A549 (cell line): ENCODE measurements around the gene FMNL2. TPM values are rescaled to one million over a fixed set of nuclear protein-coding genes. Genes with fewer than 3 reads are reported as not detected.

Source experiments
- ATAC-seq, 2 experiments: fragments of 200-7000 bp in 1 of 2; fragments of >200 bp in 1 of 2; cut with Nextera tagmentation in 1 of 2; cut with Tn5 transposase in 1 of 2; 3 replicates each; pipeline versions ENCODE4 v1.8.0 to v1.9.1; 2018 to 2020; ENCODE audit warnings: mild to moderate bottlenecking in 1 of 2, moderate library complexity in 1 of 2
- CTCF ChIA-PET: fragments of 300-600 bp; sonication (Branson Sonifier 250); formaldehyde crosslinking; extraction: SDS; loops from one replicate; lab custom pipeline; 2021; ENCODE audit warnings: antibody characterized with exemption, inconsistent platforms; lab: Yijun Ruan, JAX
- POLR2A ChIA-PET: fragments of 350-600 bp; formaldehyde crosslinking; extraction: SDS; loops from one replicate; lab custom pipeline; 2021; ENCODE audit warnings: antibody characterized with exemption, inconsistent platforms; lab: Yijun Ruan, JAX
- DNase-seq, 2 experiments: peaks; one replicate each; pipeline versions ENCODE4 v3.0.0 to v3.0.0-alpha.2; 2011 to 2016; ENCODE audit warnings: low read depth in 1 of 2, low spot score in 1 of 2
- FAIRE-seq: peaks from 2 replicates; lab custom pipeline; 2011; peaks lifted over from hg19 to GRCh38; lab: Jason Lieb, UNC
- H3K27ac ChIP-seq, 2 experiments: fragments of >200 bp; sonication (Bioruptor Twin); formaldehyde crosslinking; 3 replicates each; pipeline ENCODE4 v1.5.1; 2016 to 2017
- H3K4me1 ChIP-seq: fragments of >200 bp; sonication (Bioruptor Twin); formaldehyde crosslinking; 3 replicates; pipeline ENCODE4 v1.6.1; 2016
- H3K4me2 ChIP-seq: fragments of >200 bp; sonication (Bioruptor Twin); formaldehyde crosslinking; 3 replicates; pipeline ENCODE4 v1.6.1; 2016
- H3K4me3 ChIP-seq: fragments of >200 bp; sonication (Bioruptor Twin); formaldehyde crosslinking; 3 replicates; pipeline ENCODE4 v1.5.1; 2016
- H3K9me3 ChIP-seq: fragments of >200 bp; sonication (Bioruptor Twin); formaldehyde crosslinking; 3 replicates; pipeline ENCODE4 v1.6.1; 2016
- BHLHE40 ChIP-seq: IDR thresholded peaks from 2 replicates; pipeline ENCODE4 v1.6.1; 2012; ENCODE audit warnings: low read depth, low read length, inconsistent platforms
- CEBPB ChIP-seq, 2 experiments: fragments of >200 bp in 1 of 2; sonication (Bioruptor Twin) in 1 of 2; formaldehyde crosslinking in 1 of 2; IDR thresholded peaks; 2 replicates each; pipeline ENCODE4 v1.6.1; 2012 to 2016
- CHD4 ChIP-seq: fragments of 200-600 bp; sonication (generic); IDR thresholded peaks from 2 replicates; pipeline ENCODE4 v1.6.1; 2016; ENCODE audit warnings: antibody characterized with exemption, mild to moderate bottlenecking, borderline replicate concordance
- EHMT2 ChIP-seq: fragments of 200-600 bp; sonication (generic); IDR thresholded peaks from 2 replicates; pipeline ENCODE4 v1.6.1; 2016; ENCODE audit warnings: antibody characterized with exemption, low read depth, mild to moderate bottlenecking, moderate library complexity
- ESRRA ChIP-seq: fragments of 150-350 bp; IDR thresholded peaks from 2 replicates; pipeline ENCODE4 v1.6.1; 2014; ENCODE audit warnings: mild to moderate bottlenecking, low read length, borderline replicate concordance
- FOSB ChIP-seq: fragments of 250-450 bp; sonication (Bioruptor Pico); IDR thresholded peaks from 2 replicates; pipeline ENCODE4 v1.5.0; 2020; ENCODE audit warnings: mild to moderate bottlenecking, moderate library complexity
- FOSL2 ChIP-seq, 2 experiments: fragments of 450-650 bp in 1 of 2; fragments of >200 bp in 1 of 2; sonication (Bioruptor Twin) in 1 of 2; formaldehyde crosslinking; IDR thresholded peaks; 2 replicates each; pipeline versions ENCODE4 v1.5.0 to v1.6.1; 2016 to 2020; ENCODE audit warnings: mild to moderate bottlenecking in 1 of 2, moderate library complexity in 1 of 2
- HMGXB4 ChIP-seq: fragments of 250-450 bp; sonication (Bioruptor Pico); IDR thresholded peaks from 2 replicates; pipeline ENCODE4 v1.5.0; 2021; ENCODE audit warnings: mild to moderate bottlenecking, moderate library complexity, borderline replicate concordance
- HOXA7 ChIP-seq: fragments of 250-450 bp; sonication (Bioruptor Pico); IDR thresholded peaks from 2 replicates; pipeline ENCODE4 v1.5.0; 2020; ENCODE audit warnings: mild to moderate bottlenecking, moderate library complexity
- HOXB13 ChIP-seq: fragments of 250-450 bp; sonication (Bioruptor Pico); IDR thresholded peaks from 2 replicates; pipeline ENCODE4 v1.5.0; 2020; ENCODE audit warnings: low read depth, mild to moderate bottlenecking, moderate library complexity
- JUNB ChIP-seq: fragments of >200 bp; sonication (Bioruptor Twin); formaldehyde crosslinking; IDR thresholded peaks from 2 replicates; pipeline ENCODE4 v1.6.1; 2016
- MAX ChIP-seq: IDR thresholded peaks from 2 replicates; pipeline ENCODE4 v1.6.1; 2012
- MYC ChIP-seq: IDR thresholded peaks from 2 replicates; pipeline ENCODE4 v1.6.1; 2012; ENCODE audit warnings: mild to moderate bottlenecking, inconsistent platforms, low read length, improper control_type of control experiment, borderline replicate concordance
- NPAS2 ChIP-seq: fragments of 250-450 bp; sonication (Bioruptor Pico); IDR thresholded peaks from 2 replicates; pipeline ENCODE4 v1.8.0; 2022; ENCODE audit warnings: mild to moderate bottlenecking, moderate library complexity, borderline replicate concordance
- PBX3 ChIP-seq: IDR thresholded peaks from 2 replicates; pipeline ENCODE4 v1.6.1; 2012
- PHF8 ChIP-seq: fragments of 200-600 bp; sonication (generic); IDR thresholded peaks from 2 replicates; pipeline ENCODE4 v1.6.1; 2016; ENCODE audit warnings: low read depth, mild to moderate bottlenecking, antibody characterized with exemption, moderate library complexity, borderline replicate concordance
- POLR2A ChIP-seq: IDR thresholded peaks from 2 replicates; pipeline ENCODE4 v1.6.1; 2012; ENCODE audit warnings: mild to moderate bottlenecking, low read length
- RAD21 ChIP-seq, 2 experiments: fragments of >200 bp in 1 of 2; sonication (Bioruptor Twin) in 1 of 2; formaldehyde crosslinking in 1 of 2; IDR thresholded peaks in 1 of 2; conservative IDR thresholded peaks in 1 of 2; 2 replicates in 1 of 2; 3 replicates in 1 of 2; pipeline ENCODE4 v1.6.1; 2012 to 2018; ENCODE audit warnings: inconsistent platforms in 1 of 2
- RARB ChIP-seq: fragments of 250-450 bp; sonication (Bioruptor Pico); IDR thresholded peaks from 2 replicates; pipeline ENCODE4 v1.8.0; 2021; ENCODE audit warnings: mild to moderate bottlenecking, moderate library complexity
- RCOR1 ChIP-seq: fragments of 150-350 bp; IDR thresholded peaks from 2 replicates; pipeline ENCODE4 v1.6.1; 2014; ENCODE audit warnings: antibody characterized with exemption, low read length, low read depth
- SMC3 ChIP-seq: fragments of >200 bp; sonication (Bioruptor Twin); formaldehyde crosslinking; IDR thresholded peaks from 3 replicates; pipeline ENCODE4 v1.6.1; 2018; ENCODE audit warnings: inconsistent platforms
- ZNF302 ChIP-seq: fragments of 250-450 bp; sonication (Bioruptor Pico); IDR thresholded peaks from 2 replicates; pipeline ENCODE4 v1.9.0; 2021; ENCODE audit warnings: inconsistent platforms, mild to moderate bottlenecking, moderate library complexity
- ZSCAN20 ChIP-seq: fragments of 250-450 bp; sonication (Bioruptor Pico); IDR thresholded peaks from 2 replicates; pipeline ENCODE4 v1.8.0; 2022; ENCODE audit warnings: mild to moderate bottlenecking, moderate library complexity
- WGBS: methylation state at CpG from one replicate; pipeline ENCODE4 v1.1.6; 2017; ENCODE audit errors: missing lambda C conversion rate; 5-methylcytosine and 5-hydroxymethylcytosine counted together
- polyA plus RNA-seq, 4 experiments: library from polyadenylated mRNA; depleted of rRNA in 3 of 4; stranded (reverse); fragments of >200 nt; fragmentation: RNase III in 1 of 4; extraction: RNeasy Plus Mini Kit Qiagen cat#74134 plus additional on column Dnase treatment in 1 of 4; gene quantifications; 2 replicates in 3 of 4; 3 replicates in 1 of 4; pipeline ENCODE4 v1.2.3, GENCODE V29; 2011 to 2017

Gene FMNL2
- polyA plus RNA-seq, 2 of the 4 experiments (the other 2 are of a cell fraction) = 27.9 to 36.5 TPM

GRCh38 chr2:152617456-152618192 lies 282.6 kb downstream of the FMNL2 start:
- WGBS = 90% methylated on average over 4 of the region's 4 CpGs
- H3K9me3 ChIP-seq = no peaks in the 10 kb centered on the region
- no peaks in the 10 kb centered on the region for H3K4me1 ChIP-seq
- CTCF ChIA-PET = interaction anchor here (0.9 to 3.1 kb wide), 6 partner anchors 10 to 442 kb away, joined by 3 to 12 read pairs (median 4); partner anchors contain the start of gene STAM2
- TF ChIP-seq ZSCAN20 = no peak
- TF ChIP-seq CEBPB (IDR thresholded peaks at IDR 0.05) = no peak
- no peak for TF ChIP-seq ZNF302 (CRISPR knock-in tag)
- no peak for TF ChIP-seq RAD21 (conservative IDR thresholded peaks at IDR 0.05 in 1 of 2, IDR thresholded peaks at IDR 0.05 in 1 of 2)
- no peak for TF ChIP-seq BHLHE40
- no peak for TF ChIP-seq HOXA7
- TF ChIP-seq ESRRA = no peak
- no peak for TF ChIP-seq FOSL2 (IDR thresholded peaks at IDR 0.05)
- TF ChIP-seq FOSL2 (CRISPR knock-in tag; IDR thresholded peaks at IDR 0.05) = no peak
- no peak for TF ChIP-seq HOXB13 (CRISPR knock-in tag)
- no peak for TF ChIP-seq MYC
- TF ChIP-seq PHF8 = no peak
- TF ChIP-seq CHD4 = no peak
- TF ChIP-seq NPAS2 (CRISPR knock-in tag) = no peak
- no peak for TF ChIP-seq EHMT2
- no peak for TF ChIP-seq JUNB
- no peak for TF ChIP-seq SMC3
- TF ChIP-seq POLR2A = no peak
- TF ChIP-seq RCOR1 = no peak
- TF ChIP-seq FOSB (CRISPR knock-in tag) = no peak
- TF ChIP-seq, all 56 proteins: peak for 0
- FAIRE-seq = no peak
- Histone ChIP-seq H3K27ac (no peak overlapping the region), H3K4me3 (no peak overlapping the region), H3K4me2 (no peak overlapping the region)
- POLR2A ChIA-PET = no interaction called here
- no peak for DNase-seq
- ATAC-seq = no peak

GRCh38 chr2:152618193-152618564 lies 283.2 kb downstream of the FMNL2 start:
- ChIA-PET CTCF (interaction anchor here (0.9 to 1.5 kb wide), 2 partner anchors 16 to 18 kb away, joined by 4 to 6 read pairs; no protein-coding TSS in a partner anchor), POLR2A (no interaction called here)
- ATAC-seq = no peak

More at GRCh38 chr2:152618193-152618564, 283.2 kb downstream of the FMNL2 start:
- Histone ChIP-seq H3K27ac (no peak overlapping the region), H3K4me3 (no peak overlapping the region), H3K9me3 (no peaks in the 10 kb centered on the region), H3K4me2 (no peak overlapping the region), H3K4me1 (no peaks in the 10 kb centered on the region)
- TF ChIP-seq PBX3 (no peak), HMGXB4 (no peak), CHD4 (no peak), RARB (CRISPR knock-in tag) (no peak), SMC3 (no peak), MAX (no peak)
- 95% methylated on average over 5 of the region's 5 CpGs for WGBS
- no peak for FAIRE-seq
- no peak for DNase-seq
